HCT116 (cell line): ENCODE results near the gene KIAA1614. TPM values are rescaled to one million over a fixed set of nuclear protein-coding genes. Genes with fewer than 3 reads are reported as not detected.

ENCODE experiments used
- ATAC-seq: fragments of 200-7000 bp; cut with Tn5 transposase; 2 replicates; pipeline ENCODE4 v1.9.1; 2020; ENCODE audit warnings: mild to moderate bottlenecking, moderate library complexity
- BruUV-seq: library from RNA; stranded (reverse); fragments of 400-500 nt; replicated peaks from 2 replicates; lab custom pipeline; 2021; lab: Mats Ljungman, UMichigan
- CTCF ChIA-PET: fragments of 300-600 bp; sonication (Branson Sonifier 250); formaldehyde crosslinking; loops from one replicate; lab custom pipeline; 2021; ENCODE audit warnings: antibody characterized with exemption; lab: Charles Lee
- POLR2A ChIA-PET: fragments of 300-600, 350-600 bp; sonication (Branson Sonifier 250); formaldehyde crosslinking; loops from one replicate; lab custom pipeline; 2021; ENCODE audit warnings: antibody characterized with exemption; lab: Charles Lee
- RAD21 ChIA-PET, 2 experiments: fragments of 300-600 bp; sonication (Branson Sonifier 250); formaldehyde crosslinking; loops; one replicate each; lab custom pipeline; 2023; ENCODE audit warnings: low total read pairs in 2 of 2; ENCODE audit not compliant: uncharacterized antibody in 2 of 2, unreplicated experiment in 2 of 2, low non-redundant PET in 1 of 2; lab: Charles Lee
- DNase-seq: peaks from one replicate; pipeline ENCODE4 v3.0.0-alpha.2; 2010; ENCODE audit warnings: low read depth, low spot score
- H2AFZ ChIP-seq: fragments of 200-600 bp; shearing (Covaris generic), sonication (generic); 2 replicates; pipeline ENCODE4 v1.6.1; 2017; ENCODE audit warnings: low read depth, mixed run types, mixed read lengths, antibody characterized with exemption, low read length; ENCODE audit not compliant: poor library complexity, severe bottlenecking
- H3K27ac ChIP-seq: 2 replicates; pipeline ENCODE4 v1.5.1; 2012; ENCODE audit warnings: low read depth, low read length
- H3K27me3 ChIP-seq: fragments of 200-600 bp; sonication (generic); 2 replicates; pipeline ENCODE4 v1.6.1; 2016; ENCODE audit warnings: mixed run types, low read length, mixed read lengths; ENCODE audit not compliant: insufficient read depth
- H3K36me3 ChIP-seq, 2 experiments: fragments of 200-500 bp in 1 of 2; fragments of 200-600 bp in 1 of 2; sonication (Bioruptor generic) in 1 of 2; sonication (generic) in 1 of 2; 2 replicates each; pipeline versions ENCODE4 v1.5.1 to v1.6.1; 2014 to 2016; ENCODE audit warnings: low read length in 2 of 2, inconsistent platforms in 1 of 2, mixed read lengths in 1 of 2, mixed run types in 1 of 2; ENCODE audit not compliant: insufficient read depth in 2 of 2, control insufficient read depth in 1 of 2
- H3K4me1 ChIP-seq, 2 experiments: fragments of 200-600 bp in 1 of 2; sonication (generic) in 1 of 2; 2 replicates each; pipeline versions ENCODE4 v1.5.1 to v1.6.1; 2012 to 2017; ENCODE audit warnings: low read length in 2 of 2, inconsistent platforms in 1 of 2, mild to moderate bottlenecking in 1 of 2, mixed read lengths in 1 of 2, mixed run types in 1 of 2, moderate library complexity in 1 of 2; ENCODE audit not compliant: insufficient read depth in 2 of 2, control insufficient read depth in 1 of 2
- H3K4me2 ChIP-seq: fragments of 200-600 bp; sonication (generic); 2 replicates; pipeline ENCODE4 v1.6.1; 2017; ENCODE audit warnings: mixed run types, low read length, mixed read lengths
- H3K4me3 ChIP-seq, 2 experiments: fragments of 200-600 bp in 1 of 2; sonication (generic) in 1 of 2; replicated peaks in 1 of 2; 2 replicates each; pipeline ENCODE4 v1.5.1; 2011 to 2016; ENCODE audit warnings: low read length in 2 of 2, control low read depth in 1 of 2, low read depth in 1 of 2, mild to moderate bottlenecking in 1 of 2, mixed read lengths in 1 of 2, mixed run types in 1 of 2
- H3K79me2 ChIP-seq: fragments of 200-600 bp; sonication (generic); 2 replicates; pipeline ENCODE4 v1.6.1; 2017; ENCODE audit warnings: mild to moderate bottlenecking, mixed run types, low read length, moderate library complexity, mixed read lengths; ENCODE audit not compliant: insufficient read depth
- H3K9ac ChIP-seq: fragments of 200-600 bp; sonication (generic); 2 replicates; pipeline ENCODE4 v1.6.1; 2016; ENCODE audit warnings: low read length, mixed read lengths
- H3K9me2 ChIP-seq: fragments of 200-600 bp; sonication (generic), shearing (Covaris generic); 2 replicates; pipeline ENCODE4 v1.6.1; 2017; ENCODE audit warnings: mixed run types, mild to moderate bottlenecking, moderate library complexity; ENCODE audit not compliant: insufficient read depth
- H3K9me3 ChIP-seq, 2 experiments: fragments of 200-500 bp in 1 of 2; fragments of 200-600 bp in 1 of 2; sonication (Bioruptor generic) in 1 of 2; sonication (generic) in 1 of 2; 2 replicates each; pipeline ENCODE4 v1.6.1; 2014 to 2017; ENCODE audit warnings: low read length in 2 of 2, mixed read lengths in 2 of 2, inconsistent platforms in 1 of 2, low read depth in 1 of 2, mild to moderate bottlenecking in 1 of 2, mixed run types in 1 of 2, moderate library complexity in 1 of 2; ENCODE audit not compliant: control insufficient read depth in 1 of 2, insufficient read depth in 1 of 2
- H4K20me1 ChIP-seq: fragments of 200-600 bp; sonication (generic), shearing (Covaris generic); 2 replicates; pipeline ENCODE4 v1.6.1; 2017; ENCODE audit warnings: mixed run types, mild to moderate bottlenecking, moderate library complexity; ENCODE audit not compliant: insufficient read depth
- EZH2 ChIP-seq: fragments of 200-600 bp; sonication (generic); IDR thresholded peaks from 2 replicates; pipeline ENCODE4 v1.6.1; 2017; ENCODE audit warnings: antibody characterized with exemption, mixed run types
- JUND ChIP-seq: IDR thresholded peaks from 2 replicates; pipeline ENCODE4 v1.6.1; 2012
- TCF7L2 ChIP-seq: IDR thresholded peaks from 2 replicates; pipeline ENCODE4 v1.7.0; 2011; ENCODE audit warnings: borderline replicate concordance, inconsistent platforms; ENCODE audit not compliant: insufficient read depth, insufficient read length; ENCODE audit errors: extremely low read depth
- ZFX ChIP-seq: fragments of 450-650 bp; IDR thresholded peaks from 2 replicates; pipeline ENCODE4 v1.6.1; 2017
- ZNF274 ChIP-seq: fragments of 200-500 bp; sonication (Bioruptor generic); IDR thresholded peaks from 2 replicates; pipeline ENCODE4 v1.6.1; 2014; ENCODE audit warnings: mild to moderate bottlenecking, low read depth, low read length, inconsistent platforms
- intact Hi-C: fragments of 100-400 bp; cut with micrococcal nuclease; formaldehyde crosslinking; loops from 2 replicates; pipeline ENCODE4 v1.10.0; 2022
- total RNA-seq: library from RNA; stranded (reverse); gene quantifications from one replicate; pipeline ENCODE4 v1.2.1, GENCODE V29; 2021; ENCODE audit not compliant: unreplicated experiment
- TF ChIP-seq, protein P1 (sequence below), 3 experiments: fragments of 200-600 bp in 1 of 3; sonication (generic) in 1 of 3; IDR thresholded peaks in 2 of 3; conservative IDR thresholded peaks in 1 of 3; 2 replicates each; pipeline ENCODE4 v1.5.1; 2012 to 2017; ENCODE audit warnings: low read depth in 2 of 3, low read length in 2 of 3, antibody characterized with exemption in 1 of 3, borderline replicate concordance in 1 of 3, control low read depth in 1 of 3, mild to moderate bottlenecking in 1 of 3, mixed read lengths in 1 of 3, mixed run types in 1 of 3, moderate library complexity in 1 of 3; ENCODE audit not compliant: insufficient read depth in 1 of 3
- TF ChIP-seq, protein P2 (sequence below): IDR thresholded peaks from 2 replicates; pipeline ENCODE4 v1.6.1; 2012

The KIAA1614 gene
- total RNA-seq, 1 experiment from 2014 or later: 0.25 TPM

DNA sequence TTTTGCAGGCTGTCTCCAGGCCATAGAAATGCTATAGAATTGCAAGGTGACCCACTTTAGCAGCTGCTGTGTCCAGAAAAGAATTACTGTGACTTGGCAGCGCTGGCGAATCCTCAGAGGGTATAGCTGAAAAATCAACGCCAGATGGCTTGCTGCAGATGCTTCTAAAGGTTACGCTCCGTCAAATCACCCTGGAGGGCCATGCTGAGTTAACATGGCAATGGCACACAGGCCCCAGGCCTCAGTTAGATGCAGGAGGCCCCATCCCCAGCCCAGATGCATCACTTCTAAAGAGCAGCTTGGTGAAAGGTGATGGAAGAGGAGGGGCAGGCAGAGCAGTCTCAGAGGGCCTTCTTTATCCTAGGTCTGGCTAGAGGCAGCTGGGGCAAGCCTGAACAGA, 18.0 kb downstream of the KIAA1614 start (continued):
- no peak for TF ChIP-seq ZNF274

DNA sequence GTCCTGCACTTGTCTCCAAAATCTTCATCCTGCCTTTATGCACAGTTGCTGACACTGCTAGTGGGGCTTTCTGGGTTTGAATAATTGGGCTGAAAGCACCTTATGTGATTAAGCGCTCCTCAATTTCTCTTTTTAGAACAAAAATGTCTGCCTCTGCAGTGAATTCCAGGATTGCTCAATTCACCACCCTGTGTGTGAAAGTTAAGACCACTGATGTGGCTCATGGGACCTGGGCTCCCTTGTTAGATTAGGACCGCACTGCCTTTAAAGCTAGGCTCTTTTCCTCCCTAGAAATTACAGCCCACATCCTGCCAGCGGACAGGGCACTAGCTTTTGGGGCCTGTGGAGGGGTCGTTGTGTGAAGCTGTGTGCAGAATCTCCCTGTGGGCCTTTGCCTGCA, 18.8 kb downstream of the KIAA1614 start:
- Histone ChIP-seq H3K9me2 (no peaks in the 10 kb centered on the region), H3K9ac (no peak overlapping the region), H3K36me3 (no peaks in the 10 kb centered on the region), H3K79me2 (no peaks in the 10 kb centered on the region), H3K27ac (no peak overlapping the region), H3K4me2 (no peak overlapping the region), H2AFZ (no peak overlapping the region), H3K4me3 (no peak overlapping the region), H3K9me3 (no peaks in the 10 kb centered on the region), H4K20me1 (no peaks in the 10 kb centered on the region), H3K27me3 (no peaks in the 10 kb centered on the region), H3K4me1 (no peaks in the 10 kb centered on the region)
- CTCF ChIA-PET: no interaction called here
- RAD21 ChIA-PET: no interaction called here
- no peak for ATAC-seq
- TF ChIP-seq JUND (no peak), EZH2 (no peak), TCF7L2 (no peak), ZFX (no peak)
- TF ChIP-seq, protein P1, sequence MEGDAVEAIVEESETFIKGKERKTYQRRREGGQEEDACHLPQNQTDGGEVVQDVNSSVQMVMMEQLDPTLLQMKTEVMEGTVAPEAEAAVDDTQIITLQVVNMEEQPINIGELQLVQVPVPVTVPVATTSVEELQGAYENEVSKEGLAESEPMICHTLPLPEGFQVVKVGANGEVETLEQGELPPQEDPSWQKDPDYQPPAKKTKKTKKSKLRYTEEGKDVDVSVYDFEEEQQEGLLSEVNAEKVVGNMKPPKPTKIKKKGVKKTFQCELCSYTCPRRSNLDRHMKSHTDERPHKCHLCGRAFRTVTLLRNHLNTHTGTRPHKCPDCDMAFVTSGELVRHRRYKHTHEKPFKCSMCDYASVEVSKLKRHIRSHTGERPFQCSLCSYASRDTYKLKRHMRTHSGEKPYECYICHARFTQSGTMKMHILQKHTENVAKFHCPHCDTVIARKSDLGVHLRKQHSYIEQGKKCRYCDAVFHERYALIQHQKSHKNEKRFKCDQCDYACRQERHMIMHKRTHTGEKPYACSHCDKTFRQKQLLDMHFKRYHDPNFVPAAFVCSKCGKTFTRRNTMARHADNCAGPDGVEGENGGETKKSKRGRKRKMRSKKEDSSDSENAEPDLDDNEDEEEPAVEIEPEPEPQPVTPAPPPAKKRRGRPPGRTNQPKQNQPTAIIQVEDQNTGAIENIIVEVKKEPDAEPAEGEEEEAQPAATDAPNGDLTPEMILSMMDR (IDR thresholded peaks at IDR 0.05 in 2 of 3, conservative IDR thresholded peaks at IDR 0.05 in 1 of 3; ENCODE audit: borderline replicate concordance in 1 of 3, insufficient read depth in 1 of 3, low read depth in 2 of 3, low read length in 2 of 3): no peak
- TF ChIP-seq, protein P2, sequence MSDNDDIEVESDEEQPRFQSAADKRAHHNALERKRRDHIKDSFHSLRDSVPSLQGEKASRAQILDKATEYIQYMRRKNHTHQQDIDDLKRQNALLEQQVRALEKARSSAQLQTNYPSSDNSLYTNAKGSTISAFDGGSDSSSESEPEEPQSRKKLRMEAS: no peak
- intact Hi-C loops: no loop called here
- POLR2A ChIA-PET: no interaction called here
- no TSS peak for BruUV-seq
- DNase-seq: no peak
